Activated CD8-positive, alpha-beta memory T cell treated with anti-CD3 and anti-CD28 coated beads, Interleukin-2, amount 50 U/mL, for 1 hour (primary cell): ENCODE data around the gene IFNL2.
"Not testable (repeated sequence)": the region's sequence is repeated elsewhere in the genome, so short reads cannot be mapped to it uniquely, and the experiment has no call there.

Source experiments
- DNase-seq: peaks from one replicate; pipeline ENCODE4 v3.0.0-alpha.2; 2020; ENCODE audit errors: extremely low read depth

Gene IFNL2

GRCh38 chr19:39268085-39268484 is at the start of gene IFNL2:
Gene IFNL2 (plus strand): TSS chr19:39268396. CDS start chr19:39268569, 173 bp downstream.
- not testable (repeated sequence) for DNase-seq

- DNase-seq = not testable (repeated sequence)
These were observed 49.1 kb upstream of the IFNL2 start for GRCh38 chr19:39219108-39219507.

GRCh38 chr19:39223703-39224279 is 44.4 kb upstream of the IFNL2 start:
- no peak for DNase-seq

- no peak for DNase-seq
These were observed 43.3 kb upstream of the IFNL2 start for GRCh38 chr19:39224910-39225309.

- no peak for DNase-seq
These were observed 38.0 kb upstream of the IFNL2 start for GRCh38 chr19:39230096-39230764.

- no peak for DNase-seq
These were observed 35.5 kb upstream of the IFNL2 start for GRCh38 chr19:39232708-39233107.

- DNase-seq = no peak
These were observed 31.7 kb upstream of the IFNL2 start for GRCh38 chr19:39236527-39236926.

- DNase-seq = no peak
These were observed 30.7 kb upstream of the IFNL2 start for GRCh38 chr19:39237200-39238184.

GRCh38 chr19:39238209-39238608 is 30.0 kb upstream of the IFNL2 start:
- no peak for DNase-seq

- no peak for DNase-seq
These were observed 29.3 kb upstream of the IFNL2 start for GRCh38 chr19:39238944-39239343.

GRCh38 chr19:39240421-39240820 is 27.8 kb upstream of the IFNL2 start:
- DNase-seq = no peak

GRCh38 chr19:39243741-39244140 is 24.5 kb upstream of the IFNL2 start:
- not testable (repeated sequence) for DNase-seq

- not testable (repeated sequence) for DNase-seq
These were observed 23.6 kb upstream of the IFNL2 start, which contains the start of gene IFNL3 for GRCh38 chr19:39244410-39245100. Gene IFNL3 (minus strand): TSS chr19:39245006. CDS start chr19:39244967, 39 bp downstream.

GRCh38 chr19:39245166-39245565 is 23.0 kb upstream of the IFNL2 start:
- DNase-seq = not testable (repeated sequence)

- DNase-seq = no peak
These were observed 21.1 kb upstream of the IFNL2 start for GRCh38 chr19:39246951-39247669.

GRCh38 chr19:39247701-39248664 is 20.2 kb upstream of the IFNL2 start:
- no peak for DNase-seq

- no peak for DNase-seq
These were observed 19.4 kb upstream of the IFNL2 start, which contains the start of gene IFNL4 for GRCh38 chr19:39248806-39249205. Gene IFNL4 (minus strand): TSS chr19:39248856.

GRCh38 chr19:39251081-39251480 is 17.1 kb upstream of the IFNL2 start:
- DNase-seq = no peak

- DNase-seq = no peak
These were observed 16.4 kb upstream of the IFNL2 start for GRCh38 chr19:39251846-39252245.

GRCh38 chr19:39252458-39252857 is 15.7 kb upstream of the IFNL2 start:
- no peak for DNase-seq
